H1 (cell line): ENCODE results near the gene CHSY1. TPM values are rescaled to one million over a fixed set of nuclear protein-coding genes. Genes with fewer than 3 reads are reported as not detected.

Experiments used
- CHD2 ChIP-seq: IDR thresholded peaks from 2 replicates; pipeline ENCODE4 v1.6.1; 2012; ENCODE audit warnings: low read length, improper control_type of control experiment
- JUND ChIP-seq: IDR thresholded peaks from 2 replicates; pipeline ENCODE4 v1.6.1; 2011; ENCODE audit warnings: mild to moderate bottlenecking, improper control_type of control experiment, low read length
- POLR2A ChIP-seq, 2 experiments: IDR thresholded peaks; 1 replicate in 1 of 2; 2 replicates in 1 of 2; pipeline ENCODE4 v1.6.1; 2011; ENCODE audit warnings: low read depth in 2 of 2, low read length in 2 of 2, mild to moderate bottlenecking in 2 of 2; ENCODE audit errors: control extremely low read depth in 1 of 2
- RAD21 ChIP-seq, 2 experiments: IDR thresholded peaks in 1 of 2; conservative IDR thresholded peaks in 1 of 2; 2 replicates each; pipeline ENCODE4 v1.6.1; 2011; ENCODE audit warnings: low read depth in 2 of 2, low read length in 2 of 2, improper control_type of control experiment in 1 of 2, inconsistent platforms in 1 of 2, mild to moderate bottlenecking in 1 of 2, moderate library complexity in 1 of 2
- SAP30 ChIP-seq: fragments of 300-600 bp; sonication (generic); IDR thresholded peaks from 2 replicates; pipeline ENCODE4 v1.7.1; 2012; ENCODE audit warnings: low read length, moderate library complexity, mild to moderate bottlenecking, inconsistent platforms; ENCODE audit not compliant: insufficient read depth, insufficient replicate concordance
- polyA plus RNA-seq, 7 experiments: library from polyadenylated mRNA; depleted of rRNA in 3 of 7; stranded (reverse) in 5 of 7; unstranded in 2 of 7; fragments of >200 nt in 5 of 7; fragments of 200-250 nt in 2 of 7; gene quantifications; 1 replicate in 5 of 7; 2 replicates in 1 of 7; 4 replicates in 1 of 7; pipeline versions ENCODE4 v1.2.1 to v1.2.3, GENCODE V29; 2011 to 2013; ENCODE audit warnings: missing spikeins in 2 of 7, mixed read lengths in 2 of 7
- total RNA-seq: library from RNA; stranded (reverse); fragmentation: NEBNext Ultra II Directional; extraction: Animal tissue kit (Norgen Biotek cat#: 25700); gene quantifications from 2 replicates; pipeline ENCODE4 v1.2.1, GENCODE V29; 2021
- TF ChIP-seq, protein P1 (sequence below): fragments of 300-600 bp; sonication (generic); IDR thresholded peaks from 2 replicates; pipeline ENCODE4 v1.7.1; 2012; ENCODE audit warnings: low read length, moderate library complexity, mild to moderate bottlenecking, inconsistent platforms; ENCODE audit not compliant: insufficient replicate concordance
- TF ChIP-seq, protein P2 (sequence below), 3 experiments: IDR thresholded peaks; 1 replicate in 2 of 3; 2 replicates in 1 of 3; pipeline versions ENCODE4 v1.5.1 to v1.6.1; 2011; ENCODE audit warnings: low read length in 3 of 3, mild to moderate bottlenecking in 3 of 3, inconsistent platforms in 2 of 3, low read depth in 1 of 3, moderate library complexity in 1 of 3; ENCODE audit not compliant: insufficient read depth in 1 of 3; ENCODE audit errors: control extremely low read depth in 1 of 3

Gene CHSY1
- total and polyA plus RNA-seq, 2 of the 8 experiments (the other 6 are each of a cell fraction or from before 2014, with no cell fraction given), result 24.9 to 60.7 TPM

DNA sequence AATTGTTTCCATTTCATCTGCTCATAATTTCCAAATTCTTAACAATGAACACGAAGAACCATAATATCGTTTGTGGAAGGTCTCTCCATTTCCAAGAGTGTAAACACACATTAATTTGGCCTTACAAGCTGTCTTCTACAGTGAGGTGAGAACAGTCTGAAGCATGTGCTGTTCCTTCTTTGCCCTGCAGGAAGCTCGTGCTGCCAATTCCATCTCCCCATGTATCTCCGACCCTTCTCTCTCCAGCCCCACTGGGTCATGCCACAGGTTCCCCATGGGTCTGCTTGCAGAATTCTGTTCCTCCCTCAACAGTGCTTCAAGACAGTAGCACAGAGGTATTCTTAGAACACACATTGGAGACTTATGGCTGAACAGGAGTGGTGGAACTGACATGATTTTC, 70.5 kb downstream of the CHSY1 start (continued):
- TF ChIP-seq, protein P1, sequence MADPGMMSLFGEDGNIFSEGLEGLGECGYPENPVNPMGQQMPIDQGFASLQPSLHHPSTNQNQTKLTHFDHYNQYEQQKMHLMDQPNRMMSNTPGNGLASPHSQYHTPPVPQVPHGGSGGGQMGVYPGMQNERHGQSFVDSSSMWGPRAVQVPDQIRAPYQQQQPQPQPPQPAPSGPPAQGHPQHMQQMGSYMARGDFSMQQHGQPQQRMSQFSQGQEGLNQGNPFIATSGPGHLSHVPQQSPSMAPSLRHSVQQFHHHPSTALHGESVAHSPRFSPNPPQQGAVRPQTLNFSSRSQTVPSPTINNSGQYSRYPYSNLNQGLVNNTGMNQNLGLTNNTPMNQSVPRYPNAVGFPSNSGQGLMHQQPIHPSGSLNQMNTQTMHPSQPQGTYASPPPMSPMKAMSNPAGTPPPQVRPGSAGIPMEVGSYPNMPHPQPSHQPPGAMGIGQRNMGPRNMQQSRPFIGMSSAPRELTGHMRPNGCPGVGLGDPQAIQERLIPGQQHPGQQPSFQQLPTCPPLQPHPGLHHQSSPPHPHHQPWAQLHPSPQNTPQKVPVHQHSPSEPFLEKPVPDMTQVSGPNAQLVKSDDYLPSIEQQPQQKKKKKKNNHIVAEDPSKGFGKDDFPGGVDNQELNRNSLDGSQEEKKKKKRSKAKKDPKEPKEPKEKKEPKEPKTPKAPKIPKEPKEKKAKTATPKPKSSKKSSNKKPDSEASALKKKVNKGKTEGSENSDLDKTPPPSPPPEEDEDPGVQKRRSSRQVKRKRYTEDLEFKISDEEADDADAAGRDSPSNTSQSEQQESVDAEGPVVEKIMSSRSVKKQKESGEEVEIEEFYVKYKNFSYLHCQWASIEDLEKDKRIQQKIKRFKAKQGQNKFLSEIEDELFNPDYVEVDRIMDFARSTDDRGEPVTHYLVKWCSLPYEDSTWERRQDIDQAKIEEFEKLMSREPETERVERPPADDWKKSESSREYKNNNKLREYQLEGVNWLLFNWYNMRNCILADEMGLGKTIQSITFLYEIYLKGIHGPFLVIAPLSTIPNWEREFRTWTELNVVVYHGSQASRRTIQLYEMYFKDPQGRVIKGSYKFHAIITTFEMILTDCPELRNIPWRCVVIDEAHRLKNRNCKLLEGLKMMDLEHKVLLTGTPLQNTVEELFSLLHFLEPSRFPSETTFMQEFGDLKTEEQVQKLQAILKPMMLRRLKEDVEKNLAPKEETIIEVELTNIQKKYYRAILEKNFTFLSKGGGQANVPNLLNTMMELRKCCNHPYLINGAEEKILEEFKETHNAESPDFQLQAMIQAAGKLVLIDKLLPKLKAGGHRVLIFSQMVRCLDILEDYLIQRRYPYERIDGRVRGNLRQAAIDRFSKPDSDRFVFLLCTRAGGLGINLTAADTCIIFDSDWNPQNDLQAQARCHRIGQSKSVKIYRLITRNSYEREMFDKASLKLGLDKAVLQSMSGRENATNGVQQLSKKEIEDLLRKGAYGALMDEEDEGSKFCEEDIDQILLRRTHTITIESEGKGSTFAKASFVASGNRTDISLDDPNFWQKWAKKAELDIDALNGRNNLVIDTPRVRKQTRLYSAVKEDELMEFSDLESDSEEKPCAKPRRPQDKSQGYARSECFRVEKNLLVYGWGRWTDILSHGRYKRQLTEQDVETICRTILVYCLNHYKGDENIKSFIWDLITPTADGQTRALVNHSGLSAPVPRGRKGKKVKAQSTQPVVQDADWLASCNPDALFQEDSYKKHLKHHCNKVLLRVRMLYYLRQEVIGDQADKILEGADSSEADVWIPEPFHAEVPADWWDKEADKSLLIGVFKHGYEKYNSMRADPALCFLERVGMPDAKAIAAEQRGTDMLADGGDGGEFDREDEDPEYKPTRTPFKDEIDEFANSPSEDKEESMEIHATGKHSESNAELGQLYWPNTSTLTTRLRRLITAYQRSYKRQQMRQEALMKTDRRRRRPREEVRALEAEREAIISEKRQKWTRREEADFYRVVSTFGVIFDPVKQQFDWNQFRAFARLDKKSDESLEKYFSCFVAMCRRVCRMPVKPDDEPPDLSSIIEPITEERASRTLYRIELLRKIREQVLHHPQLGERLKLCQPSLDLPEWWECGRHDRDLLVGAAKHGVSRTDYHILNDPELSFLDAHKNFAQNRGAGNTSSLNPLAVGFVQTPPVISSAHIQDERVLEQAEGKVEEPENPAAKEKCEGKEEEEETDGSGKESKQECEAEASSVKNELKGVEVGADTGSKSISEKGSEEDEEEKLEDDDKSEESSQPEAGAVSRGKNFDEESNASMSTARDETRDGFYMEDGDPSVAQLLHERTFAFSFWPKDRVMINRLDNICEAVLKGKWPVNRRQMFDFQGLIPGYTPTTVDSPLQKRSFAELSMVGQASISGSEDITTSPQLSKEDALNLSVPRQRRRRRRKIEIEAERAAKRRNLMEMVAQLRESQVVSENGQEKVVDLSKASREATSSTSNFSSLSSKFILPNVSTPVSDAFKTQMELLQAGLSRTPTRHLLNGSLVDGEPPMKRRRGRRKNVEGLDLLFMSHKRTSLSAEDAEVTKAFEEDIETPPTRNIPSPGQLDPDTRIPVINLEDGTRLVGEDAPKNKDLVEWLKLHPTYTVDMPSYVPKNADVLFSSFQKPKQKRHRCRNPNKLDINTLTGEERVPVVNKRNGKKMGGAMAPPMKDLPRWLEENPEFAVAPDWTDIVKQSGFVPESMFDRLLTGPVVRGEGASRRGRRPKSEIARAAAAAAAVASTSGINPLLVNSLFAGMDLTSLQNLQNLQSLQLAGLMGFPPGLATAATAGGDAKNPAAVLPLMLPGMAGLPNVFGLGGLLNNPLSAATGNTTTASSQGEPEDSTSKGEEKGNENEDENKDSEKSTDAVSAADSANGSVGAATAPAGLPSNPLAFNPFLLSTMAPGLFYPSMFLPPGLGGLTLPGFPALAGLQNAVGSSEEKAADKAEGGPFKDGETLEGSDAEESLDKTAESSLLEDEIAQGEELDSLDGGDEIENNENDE, result no peak
- TF ChIP-seq, protein P2, sequence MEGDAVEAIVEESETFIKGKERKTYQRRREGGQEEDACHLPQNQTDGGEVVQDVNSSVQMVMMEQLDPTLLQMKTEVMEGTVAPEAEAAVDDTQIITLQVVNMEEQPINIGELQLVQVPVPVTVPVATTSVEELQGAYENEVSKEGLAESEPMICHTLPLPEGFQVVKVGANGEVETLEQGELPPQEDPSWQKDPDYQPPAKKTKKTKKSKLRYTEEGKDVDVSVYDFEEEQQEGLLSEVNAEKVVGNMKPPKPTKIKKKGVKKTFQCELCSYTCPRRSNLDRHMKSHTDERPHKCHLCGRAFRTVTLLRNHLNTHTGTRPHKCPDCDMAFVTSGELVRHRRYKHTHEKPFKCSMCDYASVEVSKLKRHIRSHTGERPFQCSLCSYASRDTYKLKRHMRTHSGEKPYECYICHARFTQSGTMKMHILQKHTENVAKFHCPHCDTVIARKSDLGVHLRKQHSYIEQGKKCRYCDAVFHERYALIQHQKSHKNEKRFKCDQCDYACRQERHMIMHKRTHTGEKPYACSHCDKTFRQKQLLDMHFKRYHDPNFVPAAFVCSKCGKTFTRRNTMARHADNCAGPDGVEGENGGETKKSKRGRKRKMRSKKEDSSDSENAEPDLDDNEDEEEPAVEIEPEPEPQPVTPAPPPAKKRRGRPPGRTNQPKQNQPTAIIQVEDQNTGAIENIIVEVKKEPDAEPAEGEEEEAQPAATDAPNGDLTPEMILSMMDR (IDR thresholded peaks at IDR 0.05; ENCODE audit: control extremely low read depth in 1 of 3, insufficient read depth in 1 of 3, low read depth in 1 of 3, low read length in 3 of 3), result peak in 2 of 3 experiments; percentile 14 to 38; a peak in 2 of 4 replicates
- no peak for TF ChIP-seq SAP30
- no peak for TF ChIP-seq POLR2A (IDR thresholded peaks at IDR 0.05; ENCODE audit: control extremely low read depth in 1 of 2, low read depth in 2 of 2, low read length in 2 of 2)
- peak in 1 of 2 experiments; percentile 13; a peak in 2 of 4 replicates for TF ChIP-seq RAD21 (IDR thresholded peaks at IDR 0.05 in 1 of 2, conservative IDR thresholded peaks at IDR 0.05 in 1 of 2; ENCODE audit: low read depth in 2 of 2, low read length in 2 of 2)
- no peak for TF ChIP-seq CHD2
- TF ChIP-seq JUND, result no peak
